HCT116 (cell line): ENCODE data around the gene WSCD2. TPM values are rescaled to one million over a fixed set of nuclear protein-coding genes. Genes with fewer than 3 reads are reported as not detected.

Experiments used
- ATAC-seq: fragments of 200-7000 bp; cut with Tn5 transposase; 2 replicates; pipeline ENCODE4 v1.9.1; 2020; ENCODE audit warnings: mild to moderate bottlenecking, moderate library complexity
- BruUV-seq: library from RNA; stranded (reverse); fragments of 400-500 nt; replicated peaks from 2 replicates; lab custom pipeline; 2021; lab: Mats Ljungman, UMichigan
- CTCF ChIA-PET: fragments of 300-600 bp; sonication (Branson Sonifier 250); formaldehyde crosslinking; loops from one replicate; lab custom pipeline; 2021; ENCODE audit warnings: antibody characterized with exemption; lab: Charles Lee
- POLR2A ChIA-PET: fragments of 300-600, 350-600 bp; sonication (Branson Sonifier 250); formaldehyde crosslinking; loops from one replicate; lab custom pipeline; 2021; ENCODE audit warnings: antibody characterized with exemption; lab: Charles Lee
- RAD21 ChIA-PET, 2 experiments: fragments of 300-600 bp; sonication (Branson Sonifier 250); formaldehyde crosslinking; loops; one replicate each; lab custom pipeline; 2023; ENCODE audit warnings: low total read pairs in 2 of 2; ENCODE audit not compliant: uncharacterized antibody in 2 of 2, unreplicated experiment in 2 of 2, low non-redundant PET in 1 of 2; lab: Charles Lee
- DNase-seq: peaks from one replicate; pipeline ENCODE4 v3.0.0-alpha.2; 2010; ENCODE audit warnings: low read depth, low spot score
- H2AFZ ChIP-seq: fragments of 200-600 bp; shearing (Covaris generic), sonication (generic); 2 replicates; pipeline ENCODE4 v1.6.1; 2017; ENCODE audit warnings: low read depth, mixed run types, mixed read lengths, antibody characterized with exemption, low read length; ENCODE audit not compliant: poor library complexity, severe bottlenecking
- H3K27ac ChIP-seq: 2 replicates; pipeline ENCODE4 v1.5.1; 2012; ENCODE audit warnings: low read depth, low read length
- H3K27me3 ChIP-seq: fragments of 200-600 bp; sonication (generic); 2 replicates; pipeline ENCODE4 v1.6.1; 2016; ENCODE audit warnings: mixed run types, low read length, mixed read lengths; ENCODE audit not compliant: insufficient read depth
- H3K36me3 ChIP-seq, 2 experiments: fragments of 200-500 bp in 1 of 2; fragments of 200-600 bp in 1 of 2; sonication (Bioruptor generic) in 1 of 2; sonication (generic) in 1 of 2; 2 replicates each; pipeline versions ENCODE4 v1.5.1 to v1.6.1; 2014 to 2016; ENCODE audit warnings: low read length in 2 of 2, inconsistent platforms in 1 of 2, mixed read lengths in 1 of 2, mixed run types in 1 of 2; ENCODE audit not compliant: insufficient read depth in 2 of 2, control insufficient read depth in 1 of 2
- H3K4me1 ChIP-seq, 2 experiments: fragments of 200-600 bp in 1 of 2; sonication (generic) in 1 of 2; 2 replicates each; pipeline versions ENCODE4 v1.5.1 to v1.6.1; 2012 to 2017; ENCODE audit warnings: low read length in 2 of 2, inconsistent platforms in 1 of 2, mild to moderate bottlenecking in 1 of 2, mixed read lengths in 1 of 2, mixed run types in 1 of 2, moderate library complexity in 1 of 2; ENCODE audit not compliant: insufficient read depth in 2 of 2, control insufficient read depth in 1 of 2
- H3K4me2 ChIP-seq: fragments of 200-600 bp; sonication (generic); 2 replicates; pipeline ENCODE4 v1.6.1; 2017; ENCODE audit warnings: mixed run types, low read length, mixed read lengths
- H3K4me3 ChIP-seq, 2 experiments: fragments of 200-600 bp in 1 of 2; sonication (generic) in 1 of 2; replicated peaks in 1 of 2; 2 replicates each; pipeline ENCODE4 v1.5.1; 2011 to 2016; ENCODE audit warnings: low read length in 2 of 2, control low read depth in 1 of 2, low read depth in 1 of 2, mild to moderate bottlenecking in 1 of 2, mixed read lengths in 1 of 2, mixed run types in 1 of 2
- H3K79me2 ChIP-seq: fragments of 200-600 bp; sonication (generic); 2 replicates; pipeline ENCODE4 v1.6.1; 2017; ENCODE audit warnings: mild to moderate bottlenecking, mixed run types, low read length, moderate library complexity, mixed read lengths; ENCODE audit not compliant: insufficient read depth
- H3K9ac ChIP-seq: fragments of 200-600 bp; sonication (generic); 2 replicates; pipeline ENCODE4 v1.6.1; 2016; ENCODE audit warnings: low read length, mixed read lengths
- H3K9me2 ChIP-seq: fragments of 200-600 bp; sonication (generic), shearing (Covaris generic); 2 replicates; pipeline ENCODE4 v1.6.1; 2017; ENCODE audit warnings: mixed run types, mild to moderate bottlenecking, moderate library complexity; ENCODE audit not compliant: insufficient read depth
- H3K9me3 ChIP-seq, 2 experiments: fragments of 200-500 bp in 1 of 2; fragments of 200-600 bp in 1 of 2; sonication (Bioruptor generic) in 1 of 2; sonication (generic) in 1 of 2; 2 replicates each; pipeline ENCODE4 v1.6.1; 2014 to 2017; ENCODE audit warnings: low read length in 2 of 2, mixed read lengths in 2 of 2, inconsistent platforms in 1 of 2, low read depth in 1 of 2, mild to moderate bottlenecking in 1 of 2, mixed run types in 1 of 2, moderate library complexity in 1 of 2; ENCODE audit not compliant: control insufficient read depth in 1 of 2, insufficient read depth in 1 of 2
- H4K20me1 ChIP-seq: fragments of 200-600 bp; sonication (generic), shearing (Covaris generic); 2 replicates; pipeline ENCODE4 v1.6.1; 2017; ENCODE audit warnings: mixed run types, mild to moderate bottlenecking, moderate library complexity; ENCODE audit not compliant: insufficient read depth
- ATF3 ChIP-seq: IDR thresholded peaks from 2 replicates; pipeline ENCODE4 v1.6.1; 2012
- CTCF ChIP-seq, 3 experiments: fragments of 200-600 bp in 1 of 3; sonication (generic) in 1 of 3; IDR thresholded peaks in 2 of 3; conservative IDR thresholded peaks in 1 of 3; 2 replicates each; pipeline ENCODE4 v1.5.1; 2012 to 2017; ENCODE audit warnings: low read depth in 2 of 3, low read length in 2 of 3, antibody characterized with exemption in 1 of 3, borderline replicate concordance in 1 of 3, control low read depth in 1 of 3, mild to moderate bottlenecking in 1 of 3, mixed read lengths in 1 of 3, mixed run types in 1 of 3, moderate library complexity in 1 of 3; ENCODE audit not compliant: insufficient read depth in 1 of 3
- ELF1 ChIP-seq: IDR thresholded peaks from 2 replicates; pipeline ENCODE4 v1.6.1; 2012; ENCODE audit warnings: low read depth, borderline replicate concordance
- EZH2 ChIP-seq: fragments of 200-600 bp; sonication (generic); IDR thresholded peaks from 2 replicates; pipeline ENCODE4 v1.6.1; 2017; ENCODE audit warnings: antibody characterized with exemption, mixed run types
- EZH2phosphoT487 ChIP-seq: fragments of 200-600 bp; IDR thresholded peaks from 2 replicates; pipeline ENCODE4 v1.6.1; 2018; ENCODE audit warnings: antibody characterized with exemption, borderline replicate concordance
- FOSL1 ChIP-seq: IDR thresholded peaks from 2 replicates; pipeline ENCODE4 v1.6.1; 2012; ENCODE audit warnings: low read depth
- JUND ChIP-seq: IDR thresholded peaks from 2 replicates; pipeline ENCODE4 v1.6.1; 2012
- MAX ChIP-seq: IDR thresholded peaks from 2 replicates; pipeline ENCODE4 v1.6.1; 2012
- POLR2A ChIP-seq: IDR thresholded peaks from 2 replicates; pipeline ENCODE4 v1.7.0; 2011; ENCODE audit warnings: borderline replicate concordance; ENCODE audit not compliant: insufficient read depth, insufficient read length; ENCODE audit errors: extremely low read depth
- POLR2AphosphoS5 ChIP-seq: IDR thresholded peaks from 2 replicates; pipeline ENCODE4 v1.6.1; 2011; ENCODE audit warnings: mild to moderate bottlenecking, low read depth, low read length, moderate library complexity
- REST ChIP-seq: IDR thresholded peaks from 2 replicates; pipeline ENCODE4 v1.6.1; 2012; ENCODE audit warnings: low read depth
- SP1 ChIP-seq: IDR thresholded peaks from 2 replicates; pipeline ENCODE4 v1.6.1; 2012; ENCODE audit warnings: low read depth
- intact Hi-C: fragments of 100-400 bp; cut with micrococcal nuclease; formaldehyde crosslinking; loops from 2 replicates; pipeline ENCODE4 v1.10.0; 2022
- total RNA-seq: library from RNA; stranded (reverse); gene quantifications from one replicate; pipeline ENCODE4 v1.2.1, GENCODE V29; 2021; ENCODE audit not compliant: unreplicated experiment

The WSCD2 gene
- total RNA-seq, 1 experiment from 2014 or later = 0.05 TPM

GRCh38 chr12:108270849-108271143 is 141.7 kb downstream of the WSCD2 start (continued):
- TF ChIP-seq REST = no peak
- TF ChIP-seq FOSL1 = no peak
- TF ChIP-seq ATF3 = no peak
- no peak for TF ChIP-seq POLR2AphosphoS5
- TF ChIP-seq EZH2 = no peak

GRCh38 chr12:108271951-108272872 is 143.1 kb downstream of the WSCD2 start:
- POLR2A ChIA-PET = no interaction called here
- Histone ChIP-seq H3K4me3 (no peak overlapping the region), H2AFZ (no peak overlapping the region), H3K36me3 (no peaks in the 10 kb centered on the region), H3K27ac (no peak overlapping the region), H3K9me2 (no peaks in the 10 kb centered on the region), H3K9ac (no peak overlapping the region), H3K27me3 (peaks cover 43% of the 10 kb centered on the region), H3K9me3 (no peaks in the 10 kb centered on the region), H4K20me1 (no peaks in the 10 kb centered on the region), H3K4me1 (no peaks in the 10 kb centered on the region), H3K79me2 (no peaks in the 10 kb centered on the region), H3K4me2 (no peak overlapping the region)
- BruUV-seq = no TSS peak
- intact Hi-C loops = no loop called here
- CTCF ChIA-PET = no interaction called here
- no peak for TF ChIP-seq MAX
- TF ChIP-seq REST = no peak
- no peak for TF ChIP-seq EZH2phosphoT487
- no peak for TF ChIP-seq ELF1
- TF ChIP-seq POLR2A = no peak
- TF ChIP-seq SP1 = no peak
- no peak for TF ChIP-seq FOSL1
- no peak for TF ChIP-seq CTCF (IDR thresholded peaks at IDR 0.05 in 2 of 3, conservative IDR thresholded peaks at IDR 0.05 in 1 of 3; ENCODE audit: borderline replicate concordance in 1 of 3, insufficient read depth in 1 of 3, low read depth in 2 of 3, low read length in 2 of 3)
- TF ChIP-seq JUND = no peak
- DNase-seq (no peak), ATAC-seq (no peak)
- RAD21 ChIA-PET = no interaction called here
